ENCODE results near the gene VWF.
"Not testable (repeated sequence)": the region's sequence is repeated elsewhere in the genome, so short reads cannot be mapped to it uniquely, and the experiment has no call there.

Gene VWF

GRCh38 chr12:6116471-6117021 is 7.9 kb downstream of the VWF start:
- H3K9ac ChIP-seq (ENCODE audit: low read depth, low read length) = no peak overlapping the region
- H3K4me3 ChIP-seq (ENCODE audit: low read depth, low read length) = no peak overlapping the region
- H3K4me1 ChIP-seq (ENCODE audit: control insufficient read depth, insufficient read depth, low read length) = no peaks in the 10 kb centered on the region
- H3K36me3 ChIP-seq (ENCODE audit: control insufficient read depth, insufficient read depth, low read length) = no peaks in the 10 kb centered on the region
- H3K9me3 ChIP-seq (ENCODE audit: control insufficient read depth, insufficient read depth, low read length) = no peaks in the 10 kb centered on the region
- no peaks in the 10 kb centered on the region for H3K27me3 ChIP-seq (ENCODE audit: control insufficient read depth, insufficient read depth, low read length)

- H3K9ac ChIP-seq (ENCODE audit: low read depth, low read length) = no peak overlapping the region
- no peaks in the 10 kb centered on the region for H3K27me3 ChIP-seq (ENCODE audit: control insufficient read depth, insufficient read depth, low read length)
- no peaks in the 10 kb centered on the region for H3K9me3 ChIP-seq (ENCODE audit: control insufficient read depth, insufficient read depth, low read length)
- H3K4me3 ChIP-seq (ENCODE audit: low read depth, low read length) = no peak overlapping the region
- H3K36me3 ChIP-seq (ENCODE audit: control insufficient read depth, insufficient read depth, low read length) = no peaks in the 10 kb centered on the region
- H3K4me1 ChIP-seq (ENCODE audit: control insufficient read depth, insufficient read depth, low read length) = no peaks in the 10 kb centered on the region
Observed at GRCh38 chr12:6115389-6115788, 9.1 kb downstream of the VWF start.

GRCh38 chr12:6114476-6114870 is 10.0 kb downstream of the VWF start:
- H3K9me3 ChIP-seq (ENCODE audit: control insufficient read depth, insufficient read depth, low read length) = no peaks in the 10 kb centered on the region
- no peaks in the 10 kb centered on the region for H3K36me3 ChIP-seq (ENCODE audit: control insufficient read depth, insufficient read depth, low read length)
- H3K4me3 ChIP-seq (ENCODE audit: low read depth, low read length) = no peak overlapping the region
- no peaks in the 10 kb centered on the region for H3K27me3 ChIP-seq (ENCODE audit: control insufficient read depth, insufficient read depth, low read length)
- no peak overlapping the region for H3K9ac ChIP-seq (ENCODE audit: low read depth, low read length)
- no peaks in the 10 kb centered on the region for H3K4me1 ChIP-seq (ENCODE audit: control insufficient read depth, insufficient read depth, low read length)

- no peaks in the 10 kb centered on the region for H3K27me3 ChIP-seq (ENCODE audit: control insufficient read depth, insufficient read depth, low read length)
- no peaks in the 10 kb centered on the region for H3K36me3 ChIP-seq (ENCODE audit: control insufficient read depth, insufficient read depth, low read length)
- no peaks in the 10 kb centered on the region for H3K9me3 ChIP-seq (ENCODE audit: control insufficient read depth, insufficient read depth, low read length)
- no peaks in the 10 kb centered on the region for H3K4me1 ChIP-seq (ENCODE audit: control insufficient read depth, insufficient read depth, low read length)
- H3K9ac ChIP-seq (ENCODE audit: low read depth, low read length) = no peak overlapping the region
- no peak overlapping the region for H3K4me3 ChIP-seq (ENCODE audit: low read depth, low read length)
Observed at GRCh38 chr12:6113691-6114475, 10.6 kb downstream of the VWF start.

GRCh38 chr12:6112004-6112403 is 12.5 kb downstream of the VWF start:
- H3K4me1 ChIP-seq (ENCODE audit: control insufficient read depth, insufficient read depth, low read length) = no peaks in the 10 kb centered on the region
- H3K9ac ChIP-seq (ENCODE audit: low read depth, low read length) = no peak overlapping the region
- no peaks in the 10 kb centered on the region for H3K9me3 ChIP-seq (ENCODE audit: control insufficient read depth, insufficient read depth, low read length)
- no peaks in the 10 kb centered on the region for H3K27me3 ChIP-seq (ENCODE audit: control insufficient read depth, insufficient read depth, low read length)
- no peaks in the 10 kb centered on the region for H3K36me3 ChIP-seq (ENCODE audit: control insufficient read depth, insufficient read depth, low read length)
- H3K4me3 ChIP-seq (ENCODE audit: low read depth, low read length) = no peak overlapping the region

GRCh38 chr12:6110006-6110405 is 14.5 kb downstream of the VWF start:
- Histone ChIP-seq H3K36me3 (ENCODE audit: control insufficient read depth, insufficient read depth, low read length) (no peaks in the 10 kb centered on the region), H3K4me1 (ENCODE audit: control insufficient read depth, insufficient read depth, low read length) (no peaks in the 10 kb centered on the region), H3K9me3 (ENCODE audit: control insufficient read depth, insufficient read depth, low read length) (no peaks in the 10 kb centered on the region)

GRCh38 chr12:6106218-6106617 is 18.3 kb downstream of the VWF start:
- no peak overlapping the region for H3K9ac ChIP-seq (ENCODE audit: low read depth, low read length)
- H3K4me1 ChIP-seq (ENCODE audit: control insufficient read depth, insufficient read depth, low read length) = no peaks in the 10 kb centered on the region
- no peaks in the 10 kb centered on the region for H3K9me3 ChIP-seq (ENCODE audit: control insufficient read depth, insufficient read depth, low read length)
- H3K36me3 ChIP-seq (ENCODE audit: control insufficient read depth, insufficient read depth, low read length) = no peaks in the 10 kb centered on the region
- no peak overlapping the region for H3K4me3 ChIP-seq (ENCODE audit: low read depth, low read length)
- no peaks in the 10 kb centered on the region for H3K27me3 ChIP-seq (ENCODE audit: control insufficient read depth, insufficient read depth, low read length)

More at GRCh38 chr12:6110006-6110405, 14.5 kb downstream of the VWF start:
- H3K4me3 ChIP-seq (ENCODE audit: low read depth, low read length) = no peak overlapping the region
- no peak overlapping the region for H3K9ac ChIP-seq (ENCODE audit: low read depth, low read length)
- H3K27me3 ChIP-seq (ENCODE audit: control insufficient read depth, insufficient read depth, low read length) = no peaks in the 10 kb centered on the region

- Histone ChIP-seq H3K4me1 (ENCODE audit: control insufficient read depth, insufficient read depth, low read length) (no peaks in the 10 kb centered on the region), H3K9me3 (ENCODE audit: control insufficient read depth, insufficient read depth, low read length) (no peaks in the 10 kb centered on the region), H3K9ac (ENCODE audit: low read depth, low read length) (no peak overlapping the region), H3K27me3 (ENCODE audit: control insufficient read depth, insufficient read depth, low read length) (no peaks in the 10 kb centered on the region), H3K36me3 (ENCODE audit: control insufficient read depth, insufficient read depth, low read length) (no peaks in the 10 kb centered on the region), H3K4me3 (ENCODE audit: low read depth, low read length) (no peak overlapping the region)
Observed at GRCh38 chr12:6104842-6105241, 19.6 kb downstream of the VWF start.

- no peaks in the 10 kb centered on the region for H3K9me3 ChIP-seq (ENCODE audit: control insufficient read depth, insufficient read depth, low read length)
Observed at GRCh38 chr12:6104027-6104426, 20.4 kb downstream of the VWF start.

GRCh38 chr12:6102021-6102420 is 22.4 kb downstream of the VWF start:
- not testable (repeated sequence) for H3K9ac ChIP-seq (ENCODE audit: low read depth, low read length); H3K4me3 ChIP-seq (ENCODE audit: low read depth, low read length); H3K4me1 ChIP-seq (ENCODE audit: control insufficient read depth, insufficient read depth, low read length); H3K36me3 ChIP-seq (ENCODE audit: control insufficient read depth, insufficient read depth, low read length); H3K27me3 ChIP-seq (ENCODE audit: control insufficient read depth, insufficient read depth, low read length); H3K9me3 ChIP-seq (ENCODE audit: control insufficient read depth, insufficient read depth, low read length)

More at GRCh38 chr12:6104027-6104426, 20.4 kb downstream of the VWF start:
- H3K27me3 ChIP-seq (ENCODE audit: control insufficient read depth, insufficient read depth, low read length) = no peaks in the 10 kb centered on the region
- H3K36me3 ChIP-seq (ENCODE audit: control insufficient read depth, insufficient read depth, low read length) = no peaks in the 10 kb centered on the region
- H3K4me1 ChIP-seq (ENCODE audit: control insufficient read depth, insufficient read depth, low read length) = no peaks in the 10 kb centered on the region
- H3K9ac ChIP-seq (ENCODE audit: low read depth, low read length) = no peak overlapping the region
- no peak overlapping the region for H3K4me3 ChIP-seq (ENCODE audit: low read depth, low read length)

GRCh38 chr12:6099316-6099715 is 25.2 kb downstream of the VWF start:
- Histone ChIP-seq H3K4me1 (ENCODE audit: control insufficient read depth, insufficient read depth, low read length) (no peaks in the 10 kb centered on the region), H3K36me3 (ENCODE audit: control insufficient read depth, insufficient read depth, low read length) (no peaks in the 10 kb centered on the region), H3K9me3 (ENCODE audit: control insufficient read depth, insufficient read depth, low read length) (no peaks in the 10 kb centered on the region), H3K27me3 (ENCODE audit: control insufficient read depth, insufficient read depth, low read length) (no peaks in the 10 kb centered on the region), H3K9ac (ENCODE audit: low read depth, low read length) (no peak overlapping the region), H3K4me3 (ENCODE audit: low read depth, low read length) (no peak overlapping the region)

- Histone ChIP-seq H3K36me3 (ENCODE audit: control insufficient read depth, insufficient read depth, low read length) (no peaks in the 10 kb centered on the region), H3K4me3 (ENCODE audit: low read depth, low read length) (no peak overlapping the region), H3K9me3 (ENCODE audit: control insufficient read depth, insufficient read depth, low read length) (no peaks in the 10 kb centered on the region), H3K27me3 (ENCODE audit: control insufficient read depth, insufficient read depth, low read length) (no peaks in the 10 kb centered on the region), H3K9ac (ENCODE audit: low read depth, low read length) (no peak overlapping the region), H3K4me1 (ENCODE audit: control insufficient read depth, insufficient read depth, low read length) (no peaks in the 10 kb centered on the region)
Observed at GRCh38 chr12:6097411-6097810, 27.1 kb downstream of the VWF start.
